Bronchial epithelial cell (primary cell): Measurements from ENCODE around the gene RCN2. TPM values are rescaled to one million over a fixed set of nuclear protein-coding genes. Genes with fewer than 3 reads are reported as not detected.

ENCODE experiments used
- DNase-seq: peaks from one replicate; pipeline ENCODE4 v3.0.0-alpha.2; 2010; ENCODE audit warnings: low read depth
- FAIRE-seq: peaks from 2 replicates; lab custom pipeline; 2011; peaks lifted over from hg19 to GRCh38; lab: Jason Lieb, UNC
- H3K27me3 ChIP-seq: 2 replicates; pipeline ENCODE4 v1.5.1; 2011; ENCODE audit warnings: low read length; ENCODE audit not compliant: control insufficient read depth, insufficient read depth
- H3K36me3 ChIP-seq: 2 replicates; pipeline ENCODE4 v1.5.1; 2011; ENCODE audit warnings: low read length; ENCODE audit not compliant: control insufficient read depth, insufficient read depth
- H3K4me3 ChIP-seq: 2 replicates; pipeline ENCODE4 v1.5.1; 2011; ENCODE audit warnings: mild to moderate bottlenecking, low read depth, low read length, control low read depth
- CTCF ChIP-seq: IDR thresholded peaks from 2 replicates; pipeline ENCODE4 v1.5.1; 2011; ENCODE audit warnings: mild to moderate bottlenecking, moderate library complexity, low read length, control low read depth, inconsistent platforms; ENCODE audit not compliant: insufficient read depth, severe bottlenecking
- total RNA-seq: library from RNA; depleted of rRNA; stranded (reverse); fragments of >200 nt; gene quantifications from 2 replicates; pipeline ENCODE4 v1.2.1, GENCODE V29; 2014

RCN2 gene
- total RNA-seq, 1 donor from 2014 or later = 60.6 TPM

DNA sequence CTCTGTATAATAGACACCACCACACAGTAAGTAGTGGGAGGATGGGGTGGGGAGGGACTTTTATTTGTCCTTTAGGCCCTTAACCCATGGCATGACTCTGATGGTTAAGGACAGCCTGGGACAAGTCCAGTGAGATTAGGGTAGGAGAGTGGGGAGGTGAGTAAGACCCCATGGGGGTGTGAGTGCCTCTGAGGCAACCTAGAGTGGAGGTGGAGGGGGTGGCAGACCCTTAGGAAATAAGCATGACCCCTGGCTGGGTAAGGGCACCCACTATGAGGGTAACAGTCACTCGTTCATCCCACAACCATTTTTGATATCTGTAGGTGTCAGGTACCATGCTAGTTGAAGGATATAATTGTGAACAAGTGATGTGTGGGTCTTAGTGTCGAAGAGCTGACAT, 42.4 kb downstream of the RCN2 start:
- DNase-seq = no peak
- FAIRE-seq = no peak

DNA sequence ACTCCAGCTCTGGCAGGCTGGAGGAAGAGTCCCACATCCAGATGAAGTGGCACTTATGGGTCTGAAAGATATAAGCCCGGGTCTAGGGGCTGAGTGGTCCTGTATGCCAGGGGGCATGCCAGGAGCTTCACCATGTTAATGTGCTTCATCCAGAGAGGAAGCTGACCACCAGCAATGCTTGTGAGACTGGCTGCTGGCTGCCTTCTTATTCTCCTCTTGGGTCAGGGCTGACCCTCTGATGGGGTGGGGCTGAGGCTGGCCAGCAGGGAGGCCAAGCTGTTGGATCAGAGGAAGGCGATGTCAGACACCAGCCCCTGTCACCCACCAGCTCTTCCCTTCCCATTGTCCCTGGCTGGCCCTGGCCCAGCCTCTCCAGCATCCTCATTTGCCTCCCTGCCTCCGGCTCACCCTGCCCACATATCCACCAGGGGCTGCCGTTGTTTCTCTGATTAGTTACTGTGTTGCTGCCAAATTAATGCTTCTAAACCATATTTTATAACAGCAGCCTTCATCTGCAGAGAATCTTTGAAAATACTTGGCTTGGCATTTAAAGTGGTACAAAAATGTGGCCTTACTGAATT, 43.0 kb downstream of the RCN2 start:
- Histone ChIP-seq H3K36me3 (no peaks in the 10 kb centered on the region), H3K27me3 (no peaks in the 10 kb centered on the region), H3K4me3 (no peak overlapping the region)
- FAIRE-seq (no peak), DNase-seq (no peak)
- no peak for TF ChIP-seq CTCF

More for the DNA sequence above, 42.4 kb downstream of the RCN2 start:
- H3K4me3 ChIP-seq = no peak overlapping the region
- TF ChIP-seq CTCF = no peak
- H3K27me3 ChIP-seq = no peaks in the 10 kb centered on the region
- H3K36me3 ChIP-seq = no peaks in the 10 kb centered on the region

DNA sequence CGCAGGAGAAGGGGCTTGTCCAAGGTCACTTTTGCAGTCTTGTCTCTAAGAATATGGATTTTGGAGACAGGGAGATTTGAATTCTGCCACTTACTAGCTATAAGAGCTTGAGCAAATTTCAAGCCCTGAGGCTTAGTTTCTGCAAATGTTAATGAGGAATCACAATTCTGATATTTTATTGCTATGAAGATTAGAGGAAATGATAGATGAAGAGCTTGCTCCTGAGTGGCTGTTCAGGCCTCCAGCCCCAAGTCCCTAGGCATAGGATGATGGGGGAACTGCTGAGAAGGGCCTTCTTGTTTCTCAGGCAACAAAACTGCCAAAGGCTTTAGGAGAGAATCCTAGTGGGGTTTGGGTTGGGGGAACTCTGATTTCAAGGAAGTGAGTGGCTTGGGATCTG, 44.6 kb downstream of the RCN2 start:
- Histone ChIP-seq H3K36me3 (no peaks in the 10 kb centered on the region), H3K27me3 (no peaks in the 10 kb centered on the region), H3K4me3 (no peak overlapping the region)
- DNase-seq (no peak), FAIRE-seq (no peak)
- TF ChIP-seq CTCF = no peak

- H3K4me3 ChIP-seq = no peak overlapping the region
- FAIRE-seq (no peak), DNase-seq (no peak)
- no peaks in the 10 kb centered on the region for H3K27me3 ChIP-seq
- no peaks in the 10 kb centered on the region for H3K36me3 ChIP-seq
- TF ChIP-seq CTCF = no peak
Observed at GRCh38 chr15:76976572-76977270, 45.2 kb downstream of the RCN2 start.

DNA sequence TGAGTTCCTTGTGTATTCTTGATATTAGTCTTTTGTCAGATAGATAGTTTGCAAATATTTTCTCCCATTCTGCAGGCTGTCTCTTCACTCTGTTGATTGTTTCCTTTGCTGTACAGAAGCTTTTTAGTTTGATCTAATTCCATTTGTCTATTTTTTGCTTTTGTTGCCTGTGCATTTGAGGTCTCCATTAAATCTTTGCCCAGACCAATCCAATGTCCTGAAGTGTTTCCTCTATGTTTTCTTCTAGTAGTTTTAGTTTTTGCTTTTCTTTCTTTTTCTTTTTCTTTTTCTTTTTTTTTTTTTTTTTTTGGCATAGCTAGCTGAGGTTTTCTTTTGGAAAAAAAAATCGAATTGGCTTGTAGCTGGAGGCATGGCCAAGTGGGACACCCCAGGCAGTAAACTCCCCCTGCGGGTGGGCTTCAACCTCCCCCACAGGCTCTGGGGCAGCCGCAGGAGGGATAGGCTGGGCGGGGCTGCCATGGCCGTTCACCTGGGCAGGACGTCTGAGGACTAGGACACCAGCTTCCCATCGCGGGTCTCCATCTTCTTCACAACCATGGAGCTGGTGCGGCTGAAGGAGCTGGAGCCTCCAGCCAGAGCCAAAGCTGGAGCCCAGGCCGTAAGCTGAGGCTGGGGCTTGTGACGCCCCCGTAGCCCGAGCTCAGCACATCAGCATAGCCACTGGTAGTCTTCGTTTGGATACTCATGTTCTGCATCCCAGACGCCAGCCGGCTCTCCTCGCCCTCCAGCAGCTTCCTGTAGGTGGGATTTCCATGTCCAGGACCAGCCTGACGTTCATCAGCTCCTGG, 47.2 kb downstream of the RCN2 start:
- FAIRE-seq (no peak), DNase-seq (no peak)
- TF ChIP-seq CTCF = no peak
- Histone ChIP-seq H3K36me3 (no peaks in the 10 kb centered on the region), H3K4me3 (no peak overlapping the region), H3K27me3 (no peaks in the 10 kb centered on the region)
